HL-60/S4 treated with phorbol 12-myristate 13-acetate at 8.2 ng/mL for 4 days and 3 days (cell line): ENCODE measurements around the gene FGF7.
"Not testable (repeated sequence)": the region's sequence is repeated elsewhere in the genome, so short reads cannot be mapped to it uniquely, and the experiment has no call there.

Source experiments
- in situ Hi-C: fragments of 300-500 bp; cut with MboI; formaldehyde crosslinking; loops from 2 replicates; pipeline ENCODE4 v1.15.0; 2022; ENCODE audit warnings: low sequenced_read_pairs

The FGF7 gene

DNA sequence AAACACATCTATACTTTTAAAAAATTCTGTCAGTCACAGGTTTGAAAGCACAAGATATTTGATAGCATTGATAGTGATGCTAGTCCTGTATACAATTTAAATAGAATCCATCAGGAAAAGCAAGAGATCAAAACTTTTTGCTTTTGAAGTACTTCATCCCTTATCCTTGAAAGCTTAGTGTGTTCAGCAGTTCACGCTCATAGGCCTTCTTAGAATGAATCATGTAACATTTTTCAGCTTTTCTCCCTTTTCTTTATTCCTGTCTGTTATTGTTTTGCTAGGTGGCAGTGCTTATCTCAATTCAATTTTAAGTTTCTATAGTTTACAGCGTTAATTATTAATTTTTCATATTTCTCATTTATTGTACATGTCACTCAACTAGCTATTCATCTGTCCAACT is 69.1 kb downstream of the FGF7 start:
- in situ Hi-C loops = no loop called here

DNA sequence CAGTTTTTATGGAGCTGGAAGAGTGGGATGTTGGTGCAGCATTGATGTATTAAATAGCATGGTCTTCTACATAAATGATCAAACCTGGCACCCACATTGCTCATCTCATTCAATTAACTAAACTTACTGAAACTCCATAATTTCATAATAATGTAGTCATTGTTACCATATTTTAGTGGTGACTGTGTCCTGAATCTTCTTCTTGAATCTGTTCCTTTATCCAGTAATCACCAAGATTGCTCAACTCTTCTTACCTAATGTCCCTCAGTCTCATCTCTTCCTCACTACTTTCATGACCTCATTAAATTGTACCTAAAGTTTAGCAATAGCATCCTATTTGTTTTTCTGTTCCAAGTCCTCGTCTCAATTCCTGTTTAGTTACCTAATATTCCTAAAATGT is 69.8 kb downstream of the FGF7 start:
- in situ Hi-C loops = no loop called here

DNA sequence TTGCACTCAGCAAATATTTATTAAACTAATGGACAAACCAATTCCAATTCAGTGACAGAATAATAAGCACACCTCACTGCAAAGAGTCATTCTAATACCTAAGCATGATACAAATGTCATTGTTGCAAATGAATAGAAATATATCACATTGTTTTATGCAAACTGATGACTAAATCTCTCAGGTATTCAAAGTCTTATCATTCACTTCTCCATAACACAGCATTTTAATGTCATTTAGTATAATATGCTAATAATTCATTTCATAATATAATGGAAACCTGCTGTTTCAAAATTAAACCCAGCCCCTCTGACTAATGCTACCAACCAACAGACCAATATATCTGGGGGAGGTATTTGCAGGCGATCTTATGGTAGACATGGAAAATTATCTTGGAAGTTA is 71.8 kb downstream of the FGF7 start:
- in situ Hi-C loops = no loop called here

DNA sequence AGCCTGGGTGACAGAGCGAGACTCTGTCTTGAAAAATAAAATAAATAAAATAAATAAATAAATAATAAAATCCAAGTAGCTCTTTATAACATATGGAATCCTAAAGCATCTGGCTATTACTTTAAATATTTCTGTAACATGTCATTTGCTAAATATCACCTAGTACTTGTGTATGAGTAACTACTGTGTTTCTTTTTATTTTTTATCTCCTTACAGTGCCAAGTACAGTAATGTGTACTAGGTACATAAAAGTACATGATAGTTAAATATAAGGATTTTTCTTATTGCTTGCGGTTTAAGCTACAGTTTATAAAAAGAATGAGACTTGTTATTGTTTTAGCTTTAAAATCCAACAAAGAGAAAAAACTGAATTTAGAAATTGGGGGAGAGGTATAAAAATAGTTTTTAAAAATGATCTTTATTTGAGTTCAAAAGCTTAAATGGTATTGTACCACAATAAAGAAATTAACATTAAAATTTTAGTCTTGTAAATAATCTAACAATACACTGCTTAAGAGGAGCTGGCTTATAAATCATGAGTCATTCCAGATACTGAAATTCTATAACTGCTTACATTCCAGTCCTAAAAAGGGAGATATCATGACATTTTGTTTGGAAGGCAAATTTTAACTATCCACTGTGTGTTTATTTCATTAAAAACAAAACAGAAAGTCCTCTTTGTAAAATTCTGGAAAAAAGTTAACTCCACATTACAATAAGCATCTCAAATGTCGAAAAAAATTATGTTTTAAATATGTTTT is 73.1 kb downstream of the FGF7 start:
- in situ Hi-C loops = no loop called here

DNA sequence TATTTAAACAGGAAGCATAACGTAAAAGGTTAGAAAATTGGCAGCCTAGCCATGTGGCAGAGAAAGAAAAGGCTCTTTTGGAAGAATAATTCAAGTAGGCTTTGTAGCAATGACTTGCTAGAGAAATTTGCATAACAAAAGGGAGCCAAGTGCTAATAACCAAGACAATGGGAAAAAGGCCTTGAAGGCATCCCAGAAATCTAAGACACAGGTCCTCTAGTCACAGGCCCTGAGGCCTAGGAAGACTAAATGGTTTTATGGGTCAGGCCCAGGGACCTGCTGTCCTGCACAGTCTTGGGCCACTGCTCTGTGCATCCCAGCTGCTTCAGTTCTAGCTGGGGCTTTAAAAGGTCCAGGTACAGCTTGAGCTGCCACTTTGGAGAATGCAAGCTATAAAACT is 78.5 kb downstream of the FGF7 start:
- in situ Hi-C loops = no loop called here

DNA sequence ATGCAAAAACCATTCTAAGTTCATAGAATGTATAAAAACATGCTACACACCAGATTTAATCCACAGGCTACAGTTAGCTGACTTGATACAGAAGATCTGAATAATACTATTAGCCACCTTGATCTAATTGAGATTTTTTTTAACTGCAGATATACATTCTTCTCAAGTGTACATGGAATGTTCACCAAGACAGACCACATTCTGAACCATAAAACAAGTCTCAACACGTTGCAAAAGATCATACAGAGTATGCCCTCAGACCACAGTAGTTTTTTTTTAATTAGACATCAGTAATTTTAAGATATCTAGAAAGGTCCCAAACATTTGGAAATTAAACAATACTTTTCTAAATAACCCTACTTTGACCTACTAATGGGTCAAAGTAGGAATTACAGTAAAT is 83.3 kb downstream of the FGF7 start:
- in situ Hi-C loops = no loop called here

DNA sequence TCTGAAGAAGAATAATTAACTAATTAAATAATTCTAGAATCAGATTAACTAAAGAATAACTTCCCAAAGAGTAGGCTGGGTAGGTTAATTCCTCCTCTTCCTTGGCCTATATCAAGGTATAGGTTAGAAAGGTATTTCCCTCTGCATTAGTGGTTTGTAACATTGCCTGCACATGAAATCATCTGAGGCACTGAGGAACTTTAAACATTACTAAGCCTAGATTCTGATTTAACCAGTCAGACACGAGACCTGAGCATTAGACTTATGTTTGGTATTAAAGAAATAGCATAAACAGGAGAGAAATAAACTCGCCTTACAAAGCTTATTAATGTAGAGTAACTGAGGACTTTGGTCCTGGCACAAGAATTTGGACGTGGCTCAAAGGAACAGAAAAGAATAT is 84.2 kb downstream of the FGF7 start:
- in situ Hi-C loops = no loop called here

DNA sequence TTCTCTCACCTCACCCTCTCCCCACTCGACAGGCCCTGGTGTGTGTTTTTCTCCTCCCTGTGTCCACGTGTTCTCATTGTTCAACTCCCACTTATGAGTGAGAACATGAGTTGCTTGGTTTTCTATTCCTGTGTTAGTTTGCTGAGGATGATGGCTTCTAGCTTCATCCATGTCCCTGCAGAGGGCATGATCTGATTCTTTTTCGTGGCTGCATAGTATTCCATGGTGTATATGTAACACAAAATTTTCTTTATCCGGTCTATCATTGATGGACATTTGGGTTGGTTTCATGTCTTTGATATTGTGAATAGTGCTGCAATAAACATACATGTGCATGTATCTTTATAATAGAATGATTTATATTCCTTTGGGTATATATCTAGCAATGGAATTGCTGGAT is 89.7 kb downstream of the FGF7 start:
- in situ Hi-C loops = not testable (repeated sequence)

DNA sequence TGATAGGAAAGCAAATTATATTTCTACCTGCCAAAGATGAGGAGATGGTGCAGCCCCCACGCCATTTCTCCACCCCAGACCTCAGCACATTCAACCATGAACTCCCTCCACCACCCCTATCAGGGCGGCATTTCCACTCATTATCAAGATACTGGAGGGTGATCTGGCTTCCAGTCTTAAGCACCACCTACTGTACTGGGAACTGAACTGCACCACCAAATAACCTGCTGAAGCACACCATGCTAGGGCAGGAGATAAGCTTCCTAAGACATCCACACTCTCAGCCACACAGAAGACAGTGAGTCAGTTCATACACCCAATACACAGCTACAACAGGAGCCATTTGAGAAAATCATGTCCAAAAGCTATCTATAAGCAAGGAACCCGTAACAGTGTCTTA is 98.8 kb downstream of the FGF7 start:
- in situ Hi-C loops = no loop called here

DNA sequence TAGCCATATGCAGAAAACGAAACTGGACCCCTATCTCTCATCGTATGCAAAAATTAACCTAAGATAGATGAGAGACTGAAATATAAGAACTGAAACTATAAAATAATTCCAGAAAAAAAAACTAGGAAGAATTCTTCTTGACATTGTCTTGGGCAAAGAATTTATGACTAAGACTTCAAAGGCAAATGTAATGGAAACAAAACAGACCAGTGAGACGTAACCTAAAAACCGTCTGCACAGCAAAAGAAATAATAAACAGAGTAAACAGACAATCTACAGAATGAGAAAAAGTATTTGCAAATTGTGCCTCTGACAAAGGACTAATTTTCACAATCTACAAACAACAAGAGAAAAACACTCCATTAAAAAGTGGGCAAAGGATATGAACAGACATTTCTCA is 105.2 kb downstream of the FGF7 start:
- in situ Hi-C loops = no loop called here

DNA sequence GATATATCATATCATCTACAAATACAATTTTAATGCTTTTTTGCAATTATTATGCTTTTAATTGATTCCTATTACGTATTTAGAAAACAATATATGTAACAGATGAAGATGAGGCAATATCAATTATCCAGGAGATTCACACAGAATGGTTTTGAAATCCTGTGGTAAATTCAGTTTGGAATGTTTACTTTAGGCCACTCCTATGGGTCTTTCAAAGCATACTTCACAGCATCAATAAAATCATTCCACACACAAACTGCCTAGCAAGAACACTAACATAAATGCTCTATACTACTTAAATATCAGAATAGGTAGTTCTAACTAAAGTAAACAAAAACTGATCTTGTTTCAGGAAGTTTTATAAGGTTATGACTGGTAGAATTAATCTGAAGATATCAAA is 107.0 kb downstream of the FGF7 start:
- in situ Hi-C loops = no loop called here
